Naive thymus-derived CD8-positive, alpha-beta T cell (primary cell): Measurements from ENCODE around the gene FOXK2. TPM values are rescaled to one million over a fixed set of nuclear protein-coding genes. Genes with fewer than 3 reads are reported as not detected.

Experiments used
- ATAC-seq, 2 donors: fragments of 150-1000 bp; cut with Tn5 transposase in 1 of 2; sonication (Bioruptor Pico), chemical (Tn5 transposase) in 1 of 2; 1 replicate in 1 of 2; 2 replicates in 1 of 2; pipeline ENCODE4 v1.10.0; 2021; ENCODE audit warnings: mild to moderate bottlenecking in 2 of 2, moderate library complexity in 2 of 2
- POLR2A ChIA-PET: fragments of 350-600 bp; sonication (Branson Sonifier 250); formaldehyde crosslinking; loops from one replicate; lab custom pipeline; 2021; ENCODE audit warnings: antibody characterized with exemption; lab: Charles Lee
- DNase-seq, 10 donors: peaks; one replicate each; pipeline versions ENCODE4 v3.0.0 to v3.0.0-alpha.2; 2020 to 2022
- H3K27ac Mint-ChIP-seq, 10 donors: one replicate each; pipeline ENCODE4 v1.8.0; 2020 to 2022; ENCODE audit warnings: mild to moderate bottlenecking in 10 of 10, mixed read lengths in 10 of 10, moderate library complexity in 4 of 10, inconsistent platforms in 1 of 10
- H3K27me3 Mint-ChIP-seq, 5 donors: one replicate each; pipeline ENCODE4 v1.8.0; 2021 to 2022; ENCODE audit warnings: mixed read lengths in 5 of 5
- H3K36me3 Mint-ChIP-seq, 3 donors: one replicate each; pipeline ENCODE4 v1.8.0; 2020 to 2022; ENCODE audit warnings: mixed read lengths in 3 of 3, mild to moderate bottlenecking in 2 of 3, inconsistent platforms in 1 of 3
- H3K4me1 Mint-ChIP-seq, 4 donors: one replicate each; pipeline ENCODE4 v1.8.0; 2021 to 2022; ENCODE audit warnings: mixed read lengths in 4 of 4
- H3K4me3 Mint-ChIP-seq, 10 donors: one replicate each; pipeline ENCODE4 v1.8.0; 2020 to 2022; ENCODE audit warnings: mild to moderate bottlenecking in 10 of 10, mixed read lengths in 10 of 10, moderate library complexity in 6 of 10, inconsistent platforms in 1 of 10
- H3K9me3 Mint-ChIP-seq, 9 donors: one replicate each; pipeline ENCODE4 v1.8.0; 2020 to 2022; ENCODE audit warnings: mixed read lengths in 9 of 9, mild to moderate bottlenecking in 3 of 9, inconsistent platforms in 1 of 9, moderate library complexity in 1 of 9
- polyA plus RNA-seq, 3 donors: library from polyadenylated mRNA; unstranded; fragments of 300-500 nt; fragmentation: Illumina TruSeq; gene quantifications; one replicate each; pipeline ENCODE4 v1.2.3, GENCODE V29; 2021
- total RNA-seq, 8 experiments: library from RNA in 2 of 8; stranded (reverse) in 2 of 8; gene quantifications; one replicate each; pipeline ENCODE4 v1.2.3 and lab custom pipeline; 2021 to 2026

FOXK2 gene
- total and polyA plus RNA-seq, 5 experiments from 2014 or later, result 3.2 to 58.4 (median 5.7) TPM

GRCh38 chr17:82598256-82599119 is 79.0 kb downstream of the FOXK2 start:
- Mint-ChIP-seq H3K27ac (peak overlapping the region in 2 of 10 donors; percentile 9 to 48), H3K9me3 (no peaks in the 10 kb centered on the region), H3K4me1 (peaks cover 11 to 29% (median 21%) of the 10 kb centered on the region in 4 donors), H3K4me3 (no peak overlapping the region), H3K36me3 (peaks cover 0 to 30% (median 10%) of the 10 kb centered on the region in 3 donors), H3K27me3 (no peaks in the 10 kb centered on the region)
- POLR2A ChIA-PET, result no interaction called here
- ATAC-seq (no peak), DNase-seq (peak in 1 of 10 donors; percentile 37)

- peaks cover 0 to 44% (median 15%) of the 10 kb centered on the region in 3 donors for H3K36me3 Mint-ChIP-seq
- POLR2A ChIA-PET, result no interaction called here
Measured at GRCh38 chr17:82599674-82600661, 80.4 kb downstream of the FOXK2 start.

GRCh38 chr17:82600731-82601446 is 81.4 kb downstream of the FOXK2 start:
- Mint-ChIP-seq H3K27ac (peak overlapping the region in 1 of 10 donors; percentile 18), H3K9me3 (no peaks in the 10 kb centered on the region), H3K4me1 (peaks cover 5 to 24% (median 10%) of the 10 kb centered on the region in 4 donors), H3K4me3 (peak overlapping the region in 1 of 10 donors; percentile 51), H3K36me3 (peaks cover 0 to 50% (median 15%) of the 10 kb centered on the region in 3 donors), H3K27me3 (no peaks in the 10 kb centered on the region)
- peak in 1 of 10 donors; percentile 9 for DNase-seq
- POLR2A ChIA-PET, result no interaction called here
- ATAC-seq, result no peak

More at GRCh38 chr17:82599674-82600661, 80.4 kb downstream of the FOXK2 start:
- Mint-ChIP-seq H3K27ac (no peak overlapping the region), H3K9me3 (no peaks in the 10 kb centered on the region), H3K4me1 (peaks cover 8 to 25% (median 12%) of the 10 kb centered on the region in 4 donors), H3K27me3 (no peaks in the 10 kb centered on the region), H3K4me3 (no peak overlapping the region)
- no peak for ATAC-seq
- peak in 1 of 10 donors; percentile 24 for DNase-seq

GRCh38 chr17:82601447-82602000 is 82.0 kb downstream of the FOXK2 start:
- H3K4me1 Mint-ChIP-seq, result peaks cover 2 to 21% (median 10%) of the 10 kb centered on the region in 4 donors
- POLR2A ChIA-PET, result no interaction called here
- no peaks in the 10 kb centered on the region for H3K9me3 Mint-ChIP-seq
- DNase-seq (peak in 1 of 10 donors; percentile 28), ATAC-seq (no peak)
- H3K36me3 Mint-ChIP-seq, result peaks cover 0 to 54% (median 18%) of the 10 kb centered on the region in 3 donors
- no peaks in the 10 kb centered on the region for H3K27me3 Mint-ChIP-seq
- peak overlapping the region in 1 of 10 donors; percentile 51 for H3K4me3 Mint-ChIP-seq
- H3K27ac Mint-ChIP-seq, result peak overlapping the region in 1 of 10 donors; percentile 43

- H3K27ac Mint-ChIP-seq, result peak overlapping the region in 2 of 10 donors; percentile 10 to 90
- no peaks in the 10 kb centered on the region for H3K27me3 Mint-ChIP-seq
- H3K36me3 Mint-ChIP-seq, result peaks cover 0 to 58% (median 21%) of the 10 kb centered on the region in 3 donors
- no peak overlapping the region for H3K4me3 Mint-ChIP-seq
- peaks cover 2 to 21% (median 10%) of the 10 kb centered on the region in 4 donors for H3K4me1 Mint-ChIP-seq
- no peaks in the 10 kb centered on the region for H3K9me3 Mint-ChIP-seq
- ATAC-seq (no peak), DNase-seq (no peak)
- POLR2A ChIA-PET, result no interaction called here
Measured at GRCh38 chr17:82602487-82602886, 83.0 kb downstream of the FOXK2 start.

GRCh38 chr17:82602986-82603710 is 83.6 kb downstream of the FOXK2 start:
- H3K9me3 Mint-ChIP-seq, result no peaks in the 10 kb centered on the region
- ATAC-seq, result no peak
- H3K27me3 Mint-ChIP-seq, result no peaks in the 10 kb centered on the region
- H3K4me3 Mint-ChIP-seq, result peak overlapping the region in 1 of 10 donors; percentile 29
- H3K36me3 Mint-ChIP-seq, result peaks cover 0 to 62% (median 21%) of the 10 kb centered on the region in 3 donors
- POLR2A ChIA-PET, result interaction anchor here (0.7 kb wide), 1 partner anchor 381 kb away, joined by 3 read pairs; no protein-coding TSS in a partner anchor
- DNase-seq, result no peak
- H3K4me1 Mint-ChIP-seq, result peaks cover 2 to 21% (median 10%) of the 10 kb centered on the region in 4 donors
- peak overlapping the region in 4 of 10 donors; percentile 11 to 93 (median 58) for H3K27ac Mint-ChIP-seq

GRCh38 chr17:82603981-82604448 is 84.5 kb downstream of the FOXK2 start:
- H3K4me3 Mint-ChIP-seq, result peak overlapping the region in 5 of 10 donors; percentile 8 to 68 (median 31)
- H3K4me1 Mint-ChIP-seq, result peaks cover 2 to 24% (median 10%) of the 10 kb centered on the region in 4 donors
- H3K36me3 Mint-ChIP-seq, result peaks cover 0 to 65% (median 21%) of the 10 kb centered on the region in 3 donors
- ATAC-seq, result peak; percentile 72 to 100
- POLR2A ChIA-PET, result interaction anchor here (0.6 kb wide), 1 partner anchor 21 kb away, joined by 4 read pairs; no protein-coding TSS in a partner anchor
- H3K27me3 Mint-ChIP-seq, result no peaks in the 10 kb centered on the region
- DNase-seq, result peak in 7 of 10 donors; percentile 12 to 63 (median 42)
- H3K27ac Mint-ChIP-seq, result peak overlapping the region in 8 of 10 donors; percentile 72 to 93 (median 78)
- H3K9me3 Mint-ChIP-seq, result no peaks in the 10 kb centered on the region

GRCh38 chr17:82604532-82604931 is 85.0 kb downstream of the FOXK2 start:
- Mint-ChIP-seq H3K27me3 (no peaks in the 10 kb centered on the region), H3K4me1 (peaks cover 2 to 24% (median 10%) of the 10 kb centered on the region in 4 donors), H3K36me3 (peaks cover 0 to 69% (median 21%) of the 10 kb centered on the region in 3 donors), H3K9me3 (no peaks in the 10 kb centered on the region), H3K27ac (peak overlapping the region in 7 of 10 donors; percentile 44 to 93 (median 80)), H3K4me3 (peak overlapping the region in 3 of 10 donors; percentile 24 to 68 (median 51))
- ATAC-seq (no peak), DNase-seq (no peak)
- POLR2A ChIA-PET, result interaction anchor here (0.6 kb wide), 1 partner anchor 20 kb away, joined by 4 read pairs; no protein-coding TSS in a partner anchor

GRCh38 chr17:82605939-82606600 is 86.5 kb downstream of the FOXK2 start:
- no peak for DNase-seq
- peaks cover 0 to 73% (median 21%) of the 10 kb centered on the region in 3 donors for H3K36me3 Mint-ChIP-seq
- H3K27me3 Mint-ChIP-seq, result no peaks in the 10 kb centered on the region
- no peak for ATAC-seq
- POLR2A ChIA-PET, result no interaction called here
- H3K9me3 Mint-ChIP-seq, result no peaks in the 10 kb centered on the region
- no peak overlapping the region for H3K4me3 Mint-ChIP-seq
- H3K27ac Mint-ChIP-seq, result peak overlapping the region in 6 of 10 donors; percentile 25 to 78 (median 58)
- peaks cover 2 to 24% (median 10%) of the 10 kb centered on the region in 4 donors for H3K4me1 Mint-ChIP-seq

- no peak for ATAC-seq
- POLR2A ChIA-PET, result interaction anchor here (0.7 kb wide), 1 partner anchor 116 kb away, joined by 5 read pairs; no protein-coding TSS in a partner anchor
- no peak for DNase-seq
- Mint-ChIP-seq H3K36me3 (peaks cover 0 to 69% (median 8%) of the 10 kb centered on the region in 3 donors), H3K9me3 (no peaks in the 10 kb centered on the region), H3K27ac (peak overlapping the region in 3 of 10 donors; percentile 9 to 75 (median 35)), H3K4me3 (no peak overlapping the region), H3K27me3 (no peaks in the 10 kb centered on the region), H3K4me1 (peaks cover 2 to 18% (median 8%) of the 10 kb centered on the region in 4 donors)
Measured at GRCh38 chr17:82608816-82609215, 89.3 kb downstream of the FOXK2 start.
